GM12892 (cell line): ENCODE data around the gene IFNG-AS1.

Experiments
- POLR2A ChIP-seq: IDR thresholded peaks from 2 replicates; pipeline ENCODE4 v1.6.1; 2011; ENCODE audit warnings: low read depth, low read length, control low read depth
- POLR2AphosphoS5 ChIP-seq: IDR thresholded peaks from 2 replicates; pipeline ENCODE4 v1.6.1; 2011; ENCODE audit warnings: low read depth, low read length, control low read depth

DNA sequence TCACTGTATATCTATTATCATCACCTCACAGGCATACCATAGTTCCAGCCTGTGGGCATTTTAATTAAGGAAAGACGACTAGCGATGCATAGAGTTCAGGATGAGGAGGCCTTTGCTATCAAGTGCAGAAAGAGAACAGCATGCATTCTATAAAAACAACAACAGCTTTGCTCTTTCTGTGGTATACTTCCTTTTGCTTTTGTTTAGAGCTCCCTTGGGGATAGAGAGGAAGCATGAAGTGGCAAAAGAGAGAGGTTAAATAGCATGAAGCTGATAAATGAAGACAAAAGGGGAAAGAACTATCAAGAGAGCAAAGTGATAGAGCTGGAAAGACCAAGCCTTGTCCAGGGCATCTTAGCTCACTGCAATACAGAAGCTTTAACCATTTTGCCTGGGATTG is 23.5 kb downstream of the IFNG-AS1 start:
- TF ChIP-seq POLR2AphosphoS5 = no peak
- TF ChIP-seq POLR2A = no peak
